Measurements from ENCODE around the gene SMAD3. TPM values are rescaled to one million over a fixed set of nuclear protein-coding genes. Genes with fewer than 3 reads are reported as not detected.

The SMAD3 gene
- total RNA-seq, 4 donors from 2014 or later, result 25.9 to 69.4 (median 35.2) TPM

DNA sequence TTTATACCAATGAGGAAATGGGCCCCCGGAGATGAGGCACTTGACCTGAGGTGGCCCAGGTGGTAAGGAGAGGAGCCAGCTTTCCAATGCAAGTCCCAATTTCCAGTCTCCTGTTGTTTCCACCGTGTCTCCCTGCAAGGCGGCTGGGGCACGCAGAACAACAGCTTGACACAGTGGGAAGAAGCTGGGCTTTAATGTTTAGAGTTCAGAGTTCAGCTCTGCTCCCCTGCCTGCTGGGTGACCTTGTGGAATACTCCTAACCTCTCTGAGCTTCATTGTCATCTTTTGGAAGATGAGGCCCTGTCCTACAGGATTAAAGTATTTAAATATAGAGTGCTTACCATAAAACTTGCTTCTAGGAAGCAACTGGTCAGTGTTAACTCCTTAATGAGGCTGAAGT is 80.3 kb downstream of the SMAD3 start:
- DNase-seq (ENCODE audit: low spot score in 2 of 2), result no peak
- intact Hi-C loops (cut with DNase I; ENCODE audit: low total_unique reads), result no loop called here
- 82 to 86% methylated on average over 4 of the region's 4 CpGs for WGBS, 2 donors
- no peak overlapping the region for H3K4me3 ChIP-seq (ENCODE audit: low read depth, poor library complexity, severe bottlenecking)
- TF ChIP-seq POLR2A (IDR thresholded peaks at IDR 0.05) (no peak), CTCF (IDR thresholded peaks at IDR 0.05) (no peak)

GRCh38 chr15:67146234-67146633 is 80.8 kb downstream of the SMAD3 start:
- no peak for DNase-seq (ENCODE audit: low spot score in 2 of 2)
- 27 to 45% methylated on average over 6 of the region's 6 CpGs for WGBS, 2 donors
- TF ChIP-seq POLR2A (IDR thresholded peaks at IDR 0.05) (no peak), CTCF (IDR thresholded peaks at IDR 0.05) (no peak)
- H3K4me3 ChIP-seq (ENCODE audit: low read depth, poor library complexity, severe bottlenecking), result no peak overlapping the region
- intact Hi-C loops (cut with DNase I; ENCODE audit: low total_unique reads), result no loop called here

DNA sequence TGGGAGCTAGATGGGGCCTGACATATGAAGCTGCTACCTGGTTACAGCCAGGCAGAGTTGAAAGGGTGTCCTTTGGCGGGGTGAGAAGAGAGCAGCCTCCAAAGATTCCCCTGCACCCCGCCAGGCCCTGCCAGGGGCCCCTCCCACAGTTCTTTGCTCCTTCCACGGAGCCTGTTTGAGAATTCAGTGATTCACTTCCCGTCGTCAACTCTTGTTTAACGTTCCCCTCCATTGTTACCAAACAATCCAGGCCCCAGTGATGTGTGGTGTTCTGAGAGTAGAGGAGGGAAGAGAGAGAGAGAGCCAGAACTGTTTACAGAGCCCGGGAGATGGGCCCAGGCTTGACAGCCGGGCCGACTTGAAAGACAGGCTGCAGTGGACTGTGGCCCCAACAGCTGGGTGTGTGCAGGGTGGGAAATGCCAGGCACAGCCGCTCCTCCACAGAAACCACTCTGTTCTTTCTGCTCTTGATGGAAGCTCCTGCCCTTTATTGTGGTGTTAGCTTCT is 81.5 kb downstream of the SMAD3 start:
- intact Hi-C loops (cut with DNase I; ENCODE audit: low total_unique reads), result no loop called here
- TF ChIP-seq POLR2A (IDR thresholded peaks at IDR 0.05) (no peak), CTCF (IDR thresholded peaks at IDR 0.05) (no peak)
- no peak for DNase-seq (ENCODE audit: low spot score in 2 of 2)
- WGBS, 2 donors, result 22 to 24% methylated on average over 10 of the region's 10 CpGs
- no peak overlapping the region for H3K4me3 ChIP-seq (ENCODE audit: low read depth, poor library complexity, severe bottlenecking)

- TF ChIP-seq POLR2A (IDR thresholded peaks at IDR 0.05), result no peak
- no peak for TF ChIP-seq CTCF (IDR thresholded peaks at IDR 0.05)
- intact Hi-C loops (cut with DNase I; ENCODE audit: low total_unique reads), result no loop called here
- DNase-seq (ENCODE audit: low spot score in 2 of 2), result no peak
Observed at GRCh38 chr15:67147396-67147949, 82.1 kb downstream of the SMAD3 start.

GRCh38 chr15:67148196-67148701 is 82.8 kb downstream of the SMAD3 start:
- H3K4me3 ChIP-seq (ENCODE audit: low read depth, poor library complexity, severe bottlenecking), result no peak overlapping the region
- intact Hi-C loops (cut with DNase I; ENCODE audit: low total_unique reads), result no loop called here
- TF ChIP-seq CTCF (IDR thresholded peaks at IDR 0.05) (no peak), POLR2A (IDR thresholded peaks at IDR 0.05) (no peak)
- WGBS, 2 donors, result 49 to 50% methylated on average over 6 of the region's 6 CpGs
- DNase-seq (ENCODE audit: low spot score in 2 of 2), result no peak

More at GRCh38 chr15:67147396-67147949, 82.1 kb downstream of the SMAD3 start:
- WGBS, 2 donors, result 44 to 55% methylated on average over 7 of the region's 7 CpGs
- no peak overlapping the region for H3K4me3 ChIP-seq (ENCODE audit: low read depth, poor library complexity, severe bottlenecking)
